Vagina (tissue), 2 donors: Measurements from ENCODE around the gene RAB19. TPM values are rescaled to one million over a fixed set of nuclear protein-coding genes. Genes with fewer than 3 reads are reported as not detected.

Experiments used
- DNase-seq, 2 donors: peaks; one replicate each; pipeline ENCODE4 v3.0.0-alpha.2; 2017; ENCODE audit errors: extremely low spot score in 2 of 2
- H3K27ac ChIP-seq: fragments of 200-600 bp; sonication (generic); one replicate; pipeline ENCODE4 v1.5.1; 2019
- H3K27me3 ChIP-seq: fragments of 200-600 bp; sonication (generic); one replicate; pipeline ENCODE4 v1.5.1; 2019
- H3K36me3 ChIP-seq, 2 donors: fragments of 200-600 bp; sonication (generic); one replicate each; pipeline ENCODE4 v1.5.1; 2017 to 2019
- H3K4me1 ChIP-seq: fragments of 200-600 bp; sonication (generic); one replicate; pipeline ENCODE4 v1.5.1; 2019
- H3K4me3 ChIP-seq, 2 donors: fragments of 200-600 bp; sonication (generic); 1 replicate in 1 of 2; 2 replicates in 1 of 2; pipeline ENCODE4 v1.5.1; 2016 to 2019
- H3K9me3 ChIP-seq: fragments of 200-600 bp; sonication (generic); one replicate; pipeline ENCODE4 v1.5.1; 2019
- CTCF ChIP-seq, 3 experiments: fragments of 450-650 bp in 2 of 3; fragments of 200-600 bp in 1 of 3; sonication (generic) in 1 of 3; IDR thresholded peaks; one replicate each; pipeline ENCODE4 v1.5.1; 2017 to 2019; ENCODE audit warnings: antibody characterized with exemption in 3 of 3, mild to moderate bottlenecking in 2 of 3, moderate library complexity in 2 of 3
- POLR2A ChIP-seq, 2 donors: fragments of 450-650 bp; IDR thresholded peaks; one replicate each; pipeline ENCODE4 v1.6.1; 2017; ENCODE audit warnings: antibody characterized with exemption in 2 of 2, mild to moderate bottlenecking in 2 of 2, moderate library complexity in 2 of 2
- POLR2AphosphoS5 ChIP-seq, 2 donors: sonication (generic); formaldehyde crosslinking; IDR thresholded peaks; one replicate each; pipeline ENCODE4 v1.9.0; 2017; ENCODE audit warnings: antibody characterized with exemption in 2 of 2, mild to moderate bottlenecking in 2 of 2, low read depth in 1 of 2; ENCODE audit not compliant: insufficient read depth in 1 of 2
- intact Hi-C: fragments of 100-400 bp; cut with DNase I; formaldehyde crosslinking; loops from one replicate; pipeline ENCODE4 v1.15.1; 2023
- total RNA-seq: library from RNA; depleted of rRNA; stranded (reverse); fragments of >200 nt; gene quantifications from one replicate; pipeline ENCODE4 v1.2.3, GENCODE V29; 2016

RAB19 gene
- total RNA-seq, 1 donor from 2014 or later: not detected

GRCh38 chr7:140421521-140421920 is 17.7 kb downstream of the RAB19 start:
- no peaks in the 10 kb centered on the region for H3K36me3 ChIP-seq
- intact Hi-C loops: no loop called here
- TF ChIP-seq POLR2A (IDR thresholded peaks at IDR 0.05): no peak
- TF ChIP-seq POLR2AphosphoS5 (IDR thresholded peaks at IDR 0.05; ENCODE audit: insufficient read depth in 1 of 2, low read depth in 1 of 2): no peak
- TF ChIP-seq CTCF (IDR thresholded peaks at IDR 0.05): no peak

GRCh38 chr7:140423501-140423900 is 19.6 kb downstream of the RAB19 start:
- Histone ChIP-seq H3K36me3 (no peaks in the 10 kb centered on the region), H3K9me3 (no peaks in the 10 kb centered on the region), H3K27me3 (no peaks in the 10 kb centered on the region), H3K4me1 (no peaks in the 10 kb centered on the region), H3K4me3 (no peak overlapping the region), H3K27ac (no peak overlapping the region)
- TF ChIP-seq POLR2A (IDR thresholded peaks at IDR 0.05) (no peak), CTCF (IDR thresholded peaks at IDR 0.05) (no peak), POLR2AphosphoS5 (IDR thresholded peaks at IDR 0.05; ENCODE audit: insufficient read depth in 1 of 2, low read depth in 1 of 2) (no peak)
- intact Hi-C loops: no loop called here
- no peak for DNase-seq

More at GRCh38 chr7:140421521-140421920, 17.7 kb downstream of the RAB19 start:
- Histone ChIP-seq H3K27ac (no peak overlapping the region), H3K27me3 (no peaks in the 10 kb centered on the region), H3K4me3 (no peak overlapping the region), H3K4me1 (no peaks in the 10 kb centered on the region), H3K9me3 (no peaks in the 10 kb centered on the region)
- no peak for DNase-seq

- intact Hi-C loops: no loop called here
- no peaks in the 10 kb centered on the region for H3K4me1 ChIP-seq
- H3K27ac ChIP-seq: no peak overlapping the region
- H3K27me3 ChIP-seq: no peaks in the 10 kb centered on the region
- no peaks in the 10 kb centered on the region for H3K36me3 ChIP-seq
- TF ChIP-seq CTCF (IDR thresholded peaks at IDR 0.05): no peak
- TF ChIP-seq POLR2A (IDR thresholded peaks at IDR 0.05): no peak
- no peak for TF ChIP-seq POLR2AphosphoS5 (IDR thresholded peaks at IDR 0.05; ENCODE audit: insufficient read depth in 1 of 2, low read depth in 1 of 2)
- H3K4me3 ChIP-seq: no peak overlapping the region
- H3K9me3 ChIP-seq: no peaks in the 10 kb centered on the region
- DNase-seq: no peak
These were observed 21.9 kb downstream of the RAB19 start for GRCh38 chr7:140425718-140426117.

- H3K27ac ChIP-seq: no peak overlapping the region
- TF ChIP-seq POLR2AphosphoS5 (IDR thresholded peaks at IDR 0.05; ENCODE audit: insufficient read depth in 1 of 2, low read depth in 1 of 2) (no peak), POLR2A (IDR thresholded peaks at IDR 0.05) (no peak), CTCF (IDR thresholded peaks at IDR 0.05) (no peak)
- intact Hi-C loops: no loop called here
These were observed 22.3 kb downstream of the RAB19 start for GRCh38 chr7:140426130-140426529.

GRCh38 chr7:140433396-140433795 is 29.5 kb downstream of the RAB19 start:
- H3K4me3 ChIP-seq: no peak overlapping the region

More at GRCh38 chr7:140426130-140426529, 22.3 kb downstream of the RAB19 start:
- no peak overlapping the region for H3K4me3 ChIP-seq
- H3K27me3 ChIP-seq: no peaks in the 10 kb centered on the region
- H3K4me1 ChIP-seq: no peaks in the 10 kb centered on the region
- H3K36me3 ChIP-seq: no peaks in the 10 kb centered on the region
- no peak for DNase-seq
- H3K9me3 ChIP-seq: no peaks in the 10 kb centered on the region

More at GRCh38 chr7:140433396-140433795, 29.5 kb downstream of the RAB19 start:
- Histone ChIP-seq H3K4me1 (no peaks in the 10 kb centered on the region), H3K9me3 (no peaks in the 10 kb centered on the region), H3K36me3 (no peaks in the 10 kb centered on the region), H3K27ac (no peak overlapping the region), H3K27me3 (no peaks in the 10 kb centered on the region)
- intact Hi-C loops: no loop called here
- TF ChIP-seq POLR2AphosphoS5 (IDR thresholded peaks at IDR 0.05; ENCODE audit: insufficient read depth in 1 of 2, low read depth in 1 of 2) (no peak), POLR2A (IDR thresholded peaks at IDR 0.05) (no peak), CTCF (IDR thresholded peaks at IDR 0.05) (no peak)
- DNase-seq: no peak
